HG02759 (cell line): ENCODE measurements around the gene SLC35B1.
"Not testable (repeated sequence)": the region's sequence is repeated elsewhere in the genome, so short reads cannot be mapped to it uniquely, and the experiment has no call there.

Source experiments
- ATAC-seq: cut with Tn5 transposase; IDR thresholded peaks from one replicate; pipeline ENCODE4 v1.9.1; 2021; ENCODE audit warnings: mild to moderate bottlenecking, moderate library complexity; ENCODE audit not compliant: unreplicated experiment

The SLC35B1 gene

GRCh38 chr17:49734515-49735490 lies 27.0 kb upstream of the SLC35B1 start:
- ATAC-seq, result no peak

- no peak for ATAC-seq
Measured at GRCh38 chr17:49731435-49731831, 23.7 kb upstream of the SLC35B1 start.

GRCh38 chr17:49730785-49731434 lies 23.1 kb upstream of the SLC35B1 start:
- ATAC-seq, result no peak

GRCh38 chr17:49730078-49730784 lies 22.5 kb upstream of the SLC35B1 start:
- no peak for ATAC-seq

- ATAC-seq, result no peak
Measured at GRCh38 chr17:49729069-49729468, 21.3 kb upstream of the SLC35B1 start.

GRCh38 chr17:49728425-49728824 lies 20.7 kb upstream of the SLC35B1 start:
- no peak for ATAC-seq

GRCh38 chr17:49727380-49727779 lies 19.6 kb upstream of the SLC35B1 start:
- ATAC-seq, result no peak

GRCh38 chr17:49725452-49726130 lies 17.8 kb upstream of the SLC35B1 start:
- ATAC-seq, result no peak

- not testable (repeated sequence) for ATAC-seq
Measured at GRCh38 chr17:49724552-49724951, 16.8 kb upstream of the SLC35B1 start.

- ATAC-seq, result no peak
Measured at GRCh38 chr17:49723423-49723822, 15.7 kb upstream of the SLC35B1 start.

GRCh38 chr17:49722066-49722465 lies 14.3 kb upstream of the SLC35B1 start:
- no peak for ATAC-seq

GRCh38 chr17:49717371-49717861 lies 9.7 kb upstream of the SLC35B1 start:
- no peak for ATAC-seq

- ATAC-seq, result no peak
Measured at GRCh38 chr17:49716668-49717364, 9.1 kb upstream of the SLC35B1 start.

- no peak for ATAC-seq
Measured at GRCh38 chr17:49715717-49716279, 8.0 kb upstream of the SLC35B1 start.

GRCh38 chr17:49715216-49715615 lies 7.5 kb upstream of the SLC35B1 start:
- no peak for ATAC-seq

GRCh38 chr17:49708515-49709183 lies 885 bp upstream of the SLC35B1 start:
- ATAC-seq, result no peak

- ATAC-seq, result no peak
Measured at GRCh38 chr17:49707246-49707607, 537 bp downstream of the SLC35B1 start.

- no peak for ATAC-seq
Measured at GRCh38 chr17:49705254-49705653, 2.5 kb downstream of the SLC35B1 start.

GRCh38 chr17:49703557-49704277 lies 4.0 kb downstream of the SLC35B1 start:
- ATAC-seq, result no peak
